GM12864 (cell line): ENCODE data around the gene RBBP7.

ENCODE experiments used
- DNase-seq: peaks from one replicate; pipeline ENCODE4 v3.0.0-alpha.2; 2011; ENCODE audit warnings: low read depth
- H3K4me3 ChIP-seq: 2 replicates; pipeline ENCODE4 v1.5.1; 2011; ENCODE audit warnings: mild to moderate bottlenecking, low read depth, low read length, control low read depth
- CTCF ChIP-seq: IDR thresholded peaks from 2 replicates; pipeline ENCODE4 v1.5.1; 2011; ENCODE audit warnings: low read depth, mild to moderate bottlenecking, moderate library complexity, low read length, control low read depth, inconsistent platforms; ENCODE audit errors: missing control alignments

RBBP7 gene

GRCh38 chrX:16839852-16840460 lies 30.2 kb downstream of the RBBP7 start:
- no peak overlapping the region for H3K4me3 ChIP-seq
- TF ChIP-seq CTCF: no peak
- DNase-seq: no peak

- no peak for TF ChIP-seq CTCF
These were observed 30.8 kb downstream of the RBBP7 start for GRCh38 chrX:16839219-16839851.

DNA sequence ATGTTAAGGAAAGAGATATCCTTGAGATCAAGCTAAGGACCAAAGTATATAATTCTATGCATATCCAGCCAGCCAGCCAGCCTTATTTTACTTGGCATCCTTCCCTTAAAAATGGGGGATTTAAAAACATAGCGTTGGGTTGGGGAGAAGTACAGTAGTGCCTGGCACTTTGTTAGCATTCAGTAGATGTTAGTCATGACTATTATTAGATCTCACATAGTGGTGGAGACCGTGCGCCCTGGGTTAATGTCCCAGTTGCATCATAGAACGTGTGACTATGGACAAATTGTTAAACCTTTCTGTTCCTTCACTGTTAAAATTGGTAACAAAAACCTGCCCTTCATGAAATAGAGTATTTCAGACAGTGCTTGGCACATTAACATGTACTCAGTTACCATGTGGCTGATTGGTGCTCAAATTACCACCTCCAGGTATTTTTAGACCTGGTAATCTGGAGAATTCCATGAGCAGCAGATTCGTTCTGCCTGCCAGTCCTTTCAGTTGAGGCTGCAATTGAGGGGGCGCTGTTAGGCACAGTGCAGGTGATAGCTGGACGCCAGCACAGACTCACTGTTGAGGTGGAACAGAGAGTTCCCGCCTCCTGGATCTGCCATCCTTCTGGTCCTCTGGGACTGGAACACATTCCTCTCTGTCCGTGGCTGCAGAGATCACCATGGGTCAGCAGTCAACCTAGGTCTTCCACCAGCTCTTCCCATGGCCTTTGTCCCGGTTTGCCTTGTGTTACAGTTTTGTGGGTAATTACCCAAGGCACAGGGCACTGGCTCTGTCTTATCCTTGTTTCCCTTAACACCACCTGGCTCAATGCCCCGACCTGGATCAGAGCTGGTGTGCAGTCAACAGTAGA lies 31.7 kb downstream of the RBBP7 start:
- no peak for DNase-seq

More at GRCh38 chrX:16839219-16839851, 30.8 kb downstream of the RBBP7 start:
- DNase-seq: no peak
- no peak overlapping the region for H3K4me3 ChIP-seq

DNA sequence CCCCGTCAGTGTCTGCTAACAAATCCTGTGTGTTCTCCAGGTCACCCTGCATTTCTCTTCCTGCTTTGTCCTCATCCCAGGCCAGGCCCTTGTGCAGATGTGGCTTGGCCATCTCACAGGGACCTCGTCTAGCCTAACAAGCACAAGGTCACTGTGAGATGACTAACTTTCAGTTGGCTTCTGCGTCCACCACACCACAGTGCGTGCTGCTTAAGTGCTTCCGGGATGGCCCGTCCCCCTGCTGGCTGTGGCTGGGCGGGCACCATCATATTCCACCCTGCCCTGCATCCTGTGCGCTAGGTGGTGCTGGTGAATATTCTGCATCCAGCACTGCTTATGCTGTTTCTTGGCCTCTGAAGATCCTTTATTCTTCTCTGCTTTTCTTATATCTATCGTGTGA lies 33.8 kb downstream of the RBBP7 start:
- no peak overlapping the region for H3K4me3 ChIP-seq
- peak; percentile 10 for TF ChIP-seq CTCF
- DNase-seq: no peak

More for the DNA sequence above, 31.7 kb downstream of the RBBP7 start:
- H3K4me3 ChIP-seq: no peak overlapping the region
- no peak for TF ChIP-seq CTCF

GRCh38 chrX:16834806-16835205 lies 35.4 kb downstream of the RBBP7 start:
- no peak overlapping the region for H3K4me3 ChIP-seq
- no peak for DNase-seq
- no peak for TF ChIP-seq CTCF

GRCh38 chrX:16832301-16832700 lies 37.9 kb downstream of the RBBP7 start:
- no peak overlapping the region for H3K4me3 ChIP-seq
- DNase-seq: no peak

More at GRCh38 chrX:16832301-16832700, 37.9 kb downstream of the RBBP7 start:
- no peak for TF ChIP-seq CTCF
